Natural killer cell (primary cell): ENCODE measurements around the gene FBXO34. TPM values are rescaled to one million over a fixed set of nuclear protein-coding genes. Genes with fewer than 3 reads are reported as not detected.
A peak's percentile ranks its signal among the peaks of the same experiment; 100 is the strongest.

ENCODE experiments used
- ATAC-seq, 3 donors: fragments of 150-1000 bp in 2 of 3; fragments of 200-7000 bp in 1 of 3; cut with Tn5 transposase; 1 replicate in 1 of 3; 2 replicates in 2 of 3; pipeline ENCODE4 v1.10.0; 2021; ENCODE audit warnings: mild to moderate bottlenecking in 2 of 3, moderate library complexity in 2 of 3
- DNase-seq, 2 donors: peaks; one replicate each; pipeline versions ENCODE4 v3.0.0 to v3.0.0-alpha.2; 2013 to 2021; ENCODE audit warnings: mixed read lengths in 1 of 2
- H3K27ac ChIP-seq: one replicate; pipeline ENCODE4 v1.5.1; 2013; ENCODE audit warnings: mild to moderate bottlenecking, low read length
- H3K27me3 ChIP-seq: one replicate; pipeline ENCODE4 v1.6.1; 2013; ENCODE audit warnings: low read length; ENCODE audit not compliant: control insufficient read depth, insufficient read depth
- H3K36me3 ChIP-seq: one replicate; pipeline ENCODE4 v1.6.1; 2013; ENCODE audit warnings: low read length; ENCODE audit not compliant: control insufficient read depth, insufficient read depth
- H3K4me1 ChIP-seq: one replicate; pipeline ENCODE4 v1.6.1; 2013; ENCODE audit warnings: low read length; ENCODE audit not compliant: control insufficient read depth, insufficient read depth
- H3K4me3 ChIP-seq: one replicate; pipeline ENCODE4 v1.5.1; 2013; ENCODE audit warnings: low read length
- H3K9me3 ChIP-seq: one replicate; pipeline ENCODE4 v1.6.1; 2013; ENCODE audit warnings: low read length; ENCODE audit not compliant: control insufficient read depth, insufficient read depth
- H3K27ac Mint-ChIP-seq, 2 donors: one replicate each; pipeline ENCODE4 v1.8.0; 2022; ENCODE audit warnings: mild to moderate bottlenecking in 2 of 2, mixed read lengths in 2 of 2, moderate library complexity in 1 of 2
- H3K27me3 Mint-ChIP-seq, 2 donors: one replicate each; pipeline ENCODE4 v1.8.0; 2022; ENCODE audit warnings: low read depth in 2 of 2, mixed read lengths in 2 of 2
- H3K36me3 Mint-ChIP-seq: one replicate; pipeline ENCODE4 v1.8.0; 2022; ENCODE audit warnings: mixed read lengths
- H3K4me1 Mint-ChIP-seq, 2 donors: one replicate each; pipeline ENCODE4 v1.8.0; 2022; ENCODE audit warnings: mixed read lengths in 2 of 2
- H3K4me3 Mint-ChIP-seq: one replicate; pipeline ENCODE4 v1.8.0; 2022; ENCODE audit warnings: mild to moderate bottlenecking, moderate library complexity, mixed read lengths
- H3K9me3 Mint-ChIP-seq, 2 donors: one replicate each; pipeline ENCODE4 v1.8.0; 2022; ENCODE audit warnings: mixed read lengths in 2 of 2
- CTCF ChIP-seq: fragments of 200-600 bp; IDR thresholded peaks from one replicate; pipeline ENCODE4 v1.8.0; 2022; ENCODE audit warnings: antibody characterized with exemption
- WGBS: methylation state at CpG from one replicate; pipeline ENCODE4 v1.1.7; 2013; ENCODE audit warnings: missing lambda C conversion rate; ENCODE audit not compliant: insufficient coverage; 5-methylcytosine and 5-hydroxymethylcytosine counted together
- intact Hi-C: fragments of 100-400 bp; cut with micrococcal nuclease; formaldehyde crosslinking; loops from one replicate; pipeline ENCODE4 v1.14.2; 2022
- total RNA-seq, 4 donors: library from RNA; stranded (reverse); fragments of 120-200 nt in 1 of 4; gene quantifications; one replicate each; pipeline versions ENCODE4 v1.2.3 to v1.2.4, GENCODE V29; 2013 to 2022

Gene FBXO34
- total RNA-seq, 3 donors from 2014 or later (not counting 1 experiment from before 2014, with no cell fraction given) = 34.7 to 39.3 (median 36.6) TPM

- Mint-ChIP-seq H3K4me1 (peaks cover 68 to 71% of the 10 kb centered on the region in 2 donors), H3K36me3 (peaks cover 7% of the 10 kb centered on the region), H3K4me3 (peak overlapping the region; percentile 7), H3K27ac (peak overlapping the region; percentile 74 to 77), H3K27me3 (no peaks in the 10 kb centered on the region), H3K9me3 (no peaks in the 10 kb centered on the region)
- Histone ChIP-seq H3K36me3 (peaks cover 3% of the 10 kb centered on the region), H3K27ac (no peak overlapping the region), H3K9me3 (no peaks in the 10 kb centered on the region), H3K4me3 (no peak overlapping the region), H3K4me1 (peaks cover 3% of the 10 kb centered on the region), H3K27me3 (no peaks in the 10 kb centered on the region)
- 93% methylated on average over 1 of the region's 1 CpG for WGBS
- intact Hi-C loops = loop anchor here (5.0 kb wide), 1 partner anchor 36 kb away; no protein-coding TSS in a partner anchor
- ATAC-seq = peak; percentile 38 to 69 (median 52)
- TF ChIP-seq CTCF = no peak
- DNase-seq = no peak
These were observed 30.4 kb downstream of the FBXO34 start for GRCh38 chr14:55301437-55302121.

GRCh38 chr14:55302367-55303124 is 31.3 kb downstream of the FBXO34 start:
- Mint-ChIP-seq H3K27me3 (no peaks in the 10 kb centered on the region), H3K4me3 (no peak overlapping the region), H3K36me3 (peaks cover 7% of the 10 kb centered on the region), H3K27ac (peak overlapping the region; percentile 73 to 77), H3K4me1 (peaks cover 65 to 73% of the 10 kb centered on the region in 2 donors), H3K9me3 (no peaks in the 10 kb centered on the region)
- 76% methylated on average over 3 of the region's 5 CpGs for WGBS
- Histone ChIP-seq H3K36me3 (peaks cover 3% of the 10 kb centered on the region), H3K27ac (no peak overlapping the region), H3K9me3 (no peaks in the 10 kb centered on the region), H3K4me1 (peaks cover 4% of the 10 kb centered on the region), H3K27me3 (no peaks in the 10 kb centered on the region), H3K4me3 (no peak overlapping the region)
- intact Hi-C loops = loop anchor here (5.0 kb wide), 1 partner anchor 35 kb away; no protein-coding TSS in a partner anchor
- ATAC-seq = no peak
- TF ChIP-seq CTCF = no peak
- no peak for DNase-seq

- no peak for TF ChIP-seq CTCF
- H3K4me3 ChIP-seq = no peak overlapping the region
- peaks cover 7% of the 10 kb centered on the region for H3K36me3 Mint-ChIP-seq
- peaks cover 63 to 76% of the 10 kb centered on the region in 2 donors for H3K4me1 Mint-ChIP-seq
- no peaks in the 10 kb centered on the region for H3K27me3 ChIP-seq
- no peaks in the 10 kb centered on the region for H3K27me3 Mint-ChIP-seq
- no peaks in the 10 kb centered on the region for H3K9me3 Mint-ChIP-seq
- H3K27ac ChIP-seq = no peak overlapping the region
- H3K27ac Mint-ChIP-seq = peak overlapping the region; percentile 73 to 77
- DNase-seq (no peak), ATAC-seq (no peak)
- H3K9me3 ChIP-seq = no peaks in the 10 kb centered on the region
- H3K4me3 Mint-ChIP-seq = no peak overlapping the region
- peaks cover 4% of the 10 kb centered on the region for H3K4me1 ChIP-seq
- peaks cover 3% of the 10 kb centered on the region for H3K36me3 ChIP-seq
- intact Hi-C loops = loop anchor here (5.0 kb wide), 1 partner anchor 34 kb away; no protein-coding TSS in a partner anchor
These were observed 31.9 kb downstream of the FBXO34 start for GRCh38 chr14:55303125-55303499.
